Activated CD4-positive, alpha-beta T cell treated with anti-CD3 and anti-CD28 coated beads for 4 hours (primary cell): ENCODE measurements around the gene C6orf132.

Source experiments
- DNase-seq, 2 donors: peaks; one replicate each; pipeline ENCODE4 v3.0.0-alpha.2; 2020

The C6orf132 gene

GRCh38 chr6:42104095-42104803, 38.2 kb downstream of the C6orf132 start:
- DNase-seq = peak; percentile 63 to 67

GRCh38 chr6:42103753-42104094, 38.7 kb downstream of the C6orf132 start:
- no peak for DNase-seq

GRCh38 chr6:42103216-42103615, 39.2 kb downstream of the C6orf132 start:
- DNase-seq = no peak

GRCh38 chr6:42101186-42101657, 41.2 kb downstream of the C6orf132 start:
- no peak for DNase-seq

GRCh38 chr6:42100029-42100901, 42.2 kb downstream of the C6orf132 start:
- DNase-seq = no peak

GRCh38 chr6:42099340-42100028, 42.9 kb downstream of the C6orf132 start:
- no peak for DNase-seq

GRCh38 chr6:42095776-42096541, 46.5 kb downstream of the C6orf132 start:
- no peak for DNase-seq

- DNase-seq = no peak
Observed at GRCh38 chr6:42095094-42095493, 47.3 kb downstream of the C6orf132 start.

- DNase-seq = no peak
Observed at GRCh38 chr6:42093582-42094329, 48.7 kb downstream of the C6orf132 start.

- no peak for DNase-seq
Observed at GRCh38 chr6:42091718-42092023, 50.7 kb downstream of the C6orf132 start.

GRCh38 chr6:42090819-42091717, 51.4 kb downstream of the C6orf132 start:
- DNase-seq = no peak

GRCh38 chr6:42088101-42088591, 54.3 kb downstream of the C6orf132 start:
- no peak for DNase-seq

- DNase-seq = no peak
Observed at GRCh38 chr6:42086046-42087035, 56.1 kb downstream of the C6orf132 start.

- no peak for DNase-seq
Observed at GRCh38 chr6:42084889-42085288, 57.5 kb downstream of the C6orf132 start.

GRCh38 chr6:42083530-42083929, 58.9 kb downstream of the C6orf132 start:
- DNase-seq = no peak

GRCh38 chr6:42079941-42080464, 62.4 kb downstream of the C6orf132 start:
- DNase-seq = no peak

- DNase-seq = no peak
Observed at GRCh38 chr6:42078386-42078785, 64.0 kb downstream of the C6orf132 start.

- peak; percentile 53 to 67 for DNase-seq
Observed at GRCh38 chr6:42075159-42075838, 67.1 kb downstream of the C6orf132 start.

- DNase-seq = no peak
Observed at GRCh38 chr6:42073287-42073686, 69.1 kb downstream of the C6orf132 start.
